CD14-positive monocyte (primary cell): ENCODE measurements around the gene SLC44A4. TPM values are rescaled to one million over a fixed set of nuclear protein-coding genes. Genes with fewer than 3 reads are reported as not detected.
A peak's percentile ranks its signal among the peaks of the same experiment; 100 is the strongest.

Source experiments
- DNase-seq, 3 donors: peaks; one replicate each; pipeline ENCODE4 v3.0.0-alpha.2; 2011 to 2022
- H2AFZ ChIP-seq: 2 replicates; pipeline ENCODE4 v1.6.0; 2012; ENCODE audit warnings: mild to moderate bottlenecking, low read depth, low read length, inconsistent platforms; ENCODE audit not compliant: insufficient read depth, poor library complexity, severe bottlenecking
- H3K27ac ChIP-seq, 2 donors: 1 replicate in 1 of 2; 2 replicates in 1 of 2; pipeline ENCODE4 v1.5.1; 2012 to 2013; ENCODE audit warnings: low read length in 2 of 2, control low read depth in 1 of 2, inconsistent platforms in 1 of 2, low read depth in 1 of 2, mild to moderate bottlenecking in 1 of 2
- H3K27me3 ChIP-seq, 2 donors: one replicate each; pipeline versions ENCODE4 v1.6.0 to v1.6.1; 2011 to 2013; ENCODE audit warnings: low read length in 2 of 2; ENCODE audit not compliant: control insufficient read depth in 2 of 2, insufficient read depth in 2 of 2
- H3K36me3 ChIP-seq, 2 donors: replicated peaks in 1 of 2; 1 replicate in 1 of 2; 2 replicates in 1 of 2; pipeline versions ENCODE4 v1.5.1 to v1.6.1; 2012 to 2013; ENCODE audit warnings: low read length in 2 of 2, control low read depth in 1 of 2, inconsistent platforms in 1 of 2, mild to moderate bottlenecking in 1 of 2; ENCODE audit not compliant: insufficient read depth in 2 of 2, control insufficient read depth in 1 of 2
- H3K4me1 ChIP-seq, 2 donors: 1 replicate in 1 of 2; 2 replicates in 1 of 2; pipeline versions ENCODE4 v1.5.1 to v1.6.1; 2012 to 2013; ENCODE audit warnings: low read length in 2 of 2, control low read depth in 1 of 2, inconsistent platforms in 1 of 2, mild to moderate bottlenecking in 1 of 2, moderate library complexity in 1 of 2; ENCODE audit not compliant: insufficient read depth in 2 of 2, control insufficient read depth in 1 of 2
- H3K4me2 ChIP-seq: replicated peaks from 2 replicates; pipeline ENCODE3; 2012; ENCODE audit warnings: low read length, moderate library complexity, mild to moderate bottlenecking; ENCODE audit not compliant: poor library complexity, severe bottlenecking; ENCODE audit errors: extremely low read depth
- H3K4me3 ChIP-seq, 3 experiments: fragments of 200-600 bp in 1 of 3; sonication (generic) in 1 of 3; replicated peaks in 1 of 3; 1 replicate in 2 of 3; 2 replicates in 1 of 3; pipeline ENCODE4 v1.5.1; 2011 to 2013; ENCODE audit warnings: low read length in 3 of 3, mild to moderate bottlenecking in 3 of 3, control low read depth in 2 of 3, low read depth in 2 of 3, inconsistent platforms in 1 of 3, moderate library complexity in 1 of 3
- H3K79me2 ChIP-seq: 2 replicates; pipeline ENCODE4 v1.6.0; 2012; ENCODE audit warnings: mild to moderate bottlenecking, control low read depth, inconsistent platforms, low read length, moderate library complexity; ENCODE audit not compliant: insufficient read depth
- H3K9ac ChIP-seq: 2 replicates; pipeline ENCODE4 v1.6.0; 2017; ENCODE audit warnings: low read length, mild to moderate bottlenecking; ENCODE audit not compliant: insufficient read depth, poor library complexity, severe bottlenecking
- H3K9me3 ChIP-seq, 2 donors: replicated peaks in 1 of 2; 1 replicate in 1 of 2; 2 replicates in 1 of 2; pipeline versions ENCODE4 v1.5.1 to v1.6.1; 2012 to 2013; ENCODE audit warnings: low read length in 2 of 2, control low read depth in 1 of 2; ENCODE audit not compliant: control insufficient read depth in 1 of 2, insufficient read depth in 1 of 2
- H4K20me1 ChIP-seq: 2 replicates; pipeline ENCODE4 v1.6.0; 2012; ENCODE audit warnings: mild to moderate bottlenecking, low read length, control low read depth, moderate library complexity; ENCODE audit not compliant: insufficient read depth
- H3K27ac Mint-ChIP-seq, 7 donors: one replicate each; pipeline ENCODE4 v1.8.0; 2020; ENCODE audit warnings: mild to moderate bottlenecking in 7 of 7, mixed read lengths in 7 of 7, moderate library complexity in 6 of 7, inconsistent platforms in 2 of 7
- H3K27me3 Mint-ChIP-seq, 3 donors: one replicate each; pipeline ENCODE4 v1.8.0; 2021 to 2022; ENCODE audit warnings: low read depth in 3 of 3, mild to moderate bottlenecking in 3 of 3, mixed read lengths in 3 of 3, moderate library complexity in 3 of 3, inconsistent platforms in 1 of 3
- H3K36me3 Mint-ChIP-seq, 2 donors: one replicate each; pipeline ENCODE4 v1.8.0; 2020; ENCODE audit warnings: mixed read lengths in 2 of 2, inconsistent platforms in 1 of 2, mild to moderate bottlenecking in 1 of 2
- H3K4me1 Mint-ChIP-seq: one replicate; pipeline ENCODE4 v1.8.0; 2020; ENCODE audit warnings: mild to moderate bottlenecking, mixed read lengths
- H3K4me3 Mint-ChIP-seq, 2 donors: one replicate each; pipeline ENCODE4 v1.8.0; 2020; ENCODE audit warnings: mild to moderate bottlenecking in 2 of 2, mixed read lengths in 2 of 2, moderate library complexity in 1 of 2
- H3K9me3 Mint-ChIP-seq, 7 donors: one replicate each; pipeline ENCODE4 v1.8.0; 2020 to 2022; ENCODE audit warnings: mixed read lengths in 7 of 7, mild to moderate bottlenecking in 6 of 7, moderate library complexity in 6 of 7, inconsistent platforms in 2 of 7
- WGBS: methylation state at CpG from one replicate; pipeline ENCODE4 v1.1.5; 2013; ENCODE audit warnings: missing lambda C conversion rate; ENCODE audit not compliant: insufficient coverage; 5-methylcytosine and 5-hydroxymethylcytosine counted together
- intact Hi-C, 2 donors: fragments of 100-400 bp; cut with micrococcal nuclease; formaldehyde crosslinking; loops; one replicate each; pipeline versions ENCODE4 v1.15.0 to v1.15.1; 2023
- polyA plus RNA-seq, 3 donors: library from polyadenylated mRNA; depleted of rRNA in 1 of 3; unstranded in 2 of 3; stranded (reverse) in 1 of 3; fragments of 300-500 nt in 2 of 3; fragments of >200 nt in 1 of 3; fragmentation: Illumina TruSeq in 2 of 3; gene quantifications; 1 replicate in 2 of 3; 2 replicates in 1 of 3; pipeline ENCODE4 v1.2.3, GENCODE V29; 2012 to 2021
- TF ChIP-seq, protein P1 (sequence below): fragments of 200-600 bp; IDR thresholded peaks from one replicate; pipeline ENCODE4 v1.8.0; 2022; ENCODE audit warnings: antibody characterized with exemption, mild to moderate bottlenecking

The SLC44A4 gene
- polyA plus RNA-seq, 3 donors, result 0.09 TPM; not detected in 2

DNA sequence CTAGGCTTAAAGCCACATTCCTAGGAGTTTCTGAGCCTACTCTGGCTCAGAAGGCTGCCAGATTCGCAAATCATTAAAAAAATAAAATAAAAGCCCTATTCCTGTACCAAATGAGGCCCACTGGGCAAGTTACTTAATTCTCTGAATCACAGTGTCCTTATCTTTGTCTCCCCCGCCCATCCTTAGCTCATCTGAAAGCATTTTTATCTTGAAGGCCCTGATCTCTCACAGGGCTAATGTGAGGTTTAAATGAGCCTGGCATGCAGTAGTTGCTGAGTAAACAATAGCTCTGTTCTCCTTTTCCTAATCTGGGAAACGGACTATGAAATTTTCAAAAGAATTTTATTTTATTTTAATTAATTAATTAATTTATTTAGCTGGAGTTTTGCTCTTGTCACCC lies 25.2 kb upstream of the SLC44A4 start:
- TF ChIP-seq, protein P1, sequence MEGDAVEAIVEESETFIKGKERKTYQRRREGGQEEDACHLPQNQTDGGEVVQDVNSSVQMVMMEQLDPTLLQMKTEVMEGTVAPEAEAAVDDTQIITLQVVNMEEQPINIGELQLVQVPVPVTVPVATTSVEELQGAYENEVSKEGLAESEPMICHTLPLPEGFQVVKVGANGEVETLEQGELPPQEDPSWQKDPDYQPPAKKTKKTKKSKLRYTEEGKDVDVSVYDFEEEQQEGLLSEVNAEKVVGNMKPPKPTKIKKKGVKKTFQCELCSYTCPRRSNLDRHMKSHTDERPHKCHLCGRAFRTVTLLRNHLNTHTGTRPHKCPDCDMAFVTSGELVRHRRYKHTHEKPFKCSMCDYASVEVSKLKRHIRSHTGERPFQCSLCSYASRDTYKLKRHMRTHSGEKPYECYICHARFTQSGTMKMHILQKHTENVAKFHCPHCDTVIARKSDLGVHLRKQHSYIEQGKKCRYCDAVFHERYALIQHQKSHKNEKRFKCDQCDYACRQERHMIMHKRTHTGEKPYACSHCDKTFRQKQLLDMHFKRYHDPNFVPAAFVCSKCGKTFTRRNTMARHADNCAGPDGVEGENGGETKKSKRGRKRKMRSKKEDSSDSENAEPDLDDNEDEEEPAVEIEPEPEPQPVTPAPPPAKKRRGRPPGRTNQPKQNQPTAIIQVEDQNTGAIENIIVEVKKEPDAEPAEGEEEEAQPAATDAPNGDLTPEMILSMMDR, result no peak
- H3K4me2 ChIP-seq, result no peak overlapping the region
- Mint-ChIP-seq H3K27ac (no peak overlapping the region), H3K9me3 (peaks cover 0 to 2% (median 0%) of the 10 kb centered on the region in 7 donors), H3K4me3 (no peak overlapping the region), H3K27me3 (peaks cover 4 to 26% (median 15%) of the 10 kb centered on the region in 3 donors), H3K4me1 (peaks cover 33% of the 10 kb centered on the region), H3K36me3 (peaks cover 0 to 3% of the 10 kb centered on the region in 2 donors)
- H3K27ac ChIP-seq, result no peak overlapping the region
- H3K36me3 ChIP-seq, result no peaks in the 10 kb centered on the region
- no peaks in the 10 kb centered on the region for H3K79me2 ChIP-seq
- H3K27me3 ChIP-seq, result no peaks in the 10 kb centered on the region
- no peak overlapping the region for H3K9ac ChIP-seq
- H3K9me3 ChIP-seq, result no peaks in the 10 kb centered on the region
- no peak for DNase-seq
- intact Hi-C loops, result no loop called here
- H4K20me1 ChIP-seq, result no peaks in the 10 kb centered on the region
- no peak overlapping the region for H2AFZ ChIP-seq
- no peak overlapping the region for H3K4me3 ChIP-seq
- H3K4me1 ChIP-seq, result peaks cover 32 to 45% of the 10 kb centered on the region in 2 donors
- WGBS, result no CpG with 5 or more reads among the region's 3 CpGs

DNA sequence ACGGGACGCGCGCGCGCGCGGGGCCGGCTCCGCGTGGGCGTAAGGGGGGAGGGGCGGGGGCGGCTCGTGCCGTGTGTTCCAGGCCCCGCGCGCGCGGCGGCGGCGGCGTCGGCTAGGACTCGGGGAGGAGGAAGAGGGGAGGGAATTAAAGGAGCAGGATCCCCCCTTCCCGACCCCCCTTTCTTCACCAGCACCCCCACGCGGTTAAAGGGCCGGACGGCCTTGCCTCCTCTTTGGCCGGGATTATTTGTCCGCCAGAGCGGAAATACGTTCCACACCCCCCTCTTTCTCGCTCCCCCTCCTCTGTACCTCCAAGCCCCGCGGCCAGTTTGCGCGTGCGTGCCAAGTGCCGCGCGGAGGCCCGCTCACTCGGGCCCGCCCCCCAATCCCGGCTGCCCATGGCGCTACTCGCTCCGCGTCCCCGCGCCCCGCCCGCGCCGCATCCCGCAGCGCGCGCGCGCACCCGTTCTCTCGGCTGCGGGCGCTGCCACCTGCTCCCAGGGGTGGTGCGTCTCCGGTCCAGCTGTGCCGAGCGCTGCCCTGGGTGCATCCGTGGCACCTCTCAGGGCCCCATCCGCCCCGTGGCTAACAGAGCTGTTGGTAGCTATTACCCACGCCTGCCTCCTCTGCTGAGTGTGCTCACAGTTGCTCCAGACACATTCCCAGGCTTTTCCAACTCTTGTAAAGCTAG lies 23.3 kb upstream of the SLC44A4 start, which contains the start of gene ZBTB12:
TSS of gene ZBTB12 (minus strand) at position 134 of the 691 bp plus-strand sequence. CDS start 781 bp downstream, outside the sequence.
- Histone ChIP-seq H3K9me3 (no peaks in the 10 kb centered on the region), H4K20me1 (no peaks in the 10 kb centered on the region), H2AFZ (peak within 1 kb of the TSS; percentile 80), H3K9ac (peak within 1 kb of the TSS; percentile 62), H3K4me3 (peak within 1 kb of the TSS; percentile 56 to 77 (median 71)), H3K79me2 (peaks cover 13% of the 10 kb centered on the region), H3K36me3 (no peaks in the 10 kb centered on the region), H3K4me1 (peaks cover 38 to 53% of the 10 kb centered on the region in 2 donors), H3K4me2 (peak within 1 kb of the TSS; percentile 93), H3K27me3 (no peaks in the 10 kb centered on the region), H3K27ac (peak within 1 kb of the TSS in 1 of 2 donors; percentile 40)
- Mint-ChIP-seq H3K36me3 (peaks cover 0 to 3% of the 10 kb centered on the region in 2 donors), H3K4me1 (peaks cover 39% of the 10 kb centered on the region), H3K4me3 (peak within 1 kb of the TSS; percentile 84 to 94), H3K27ac (peak within 1 kb of the TSS in 5 of 7 donors; percentile 18 to 88 (median 62)), H3K9me3 (peaks cover 0 to 2% (median 0%) of the 10 kb centered on the region in 7 donors), H3K27me3 (peaks cover 4 to 26% (median 15%) of the 10 kb centered on the region in 3 donors)
- TF ChIP-seq, protein P1, result no peak
- intact Hi-C loops, result no loop called here
- DNase-seq, result peak; percentile 55 to 71 (median 58)
- under 1% methylated on average over 44 of the region's 77 CpGs for WGBS
